NCI-H524 (cell line): ENCODE measurements around the gene CASK.
"Not testable (repeated sequence)": the region's sequence is repeated elsewhere in the genome, so short reads cannot be mapped to it uniquely, and the experiment has no call there.

Experiments
- DNase-seq, 2 experiments: peaks; one replicate each; lab custom pipeline; 2025; lab: John Stamatoyannopoulos, UW

Gene CASK

GRCh38 chrX:41621222-41621723 is 302.1 kb downstream of the CASK start:
- DNase-seq: no peak

GRCh38 chrX:41619221-41619620 is 304.1 kb downstream of the CASK start:
- DNase-seq: no peak

GRCh38 chrX:41616935-41617334 is 306.4 kb downstream of the CASK start:
- no peak for DNase-seq

- DNase-seq: no peak
Observed at GRCh38 chrX:41616255-41616654, 307.1 kb downstream of the CASK start.

- no peak for DNase-seq
Observed at GRCh38 chrX:41608244-41608643, 315.1 kb downstream of the CASK start.

GRCh38 chrX:41607264-41607832 is 316.0 kb downstream of the CASK start:
- DNase-seq: no peak

GRCh38 chrX:41606057-41606456 is 317.3 kb downstream of the CASK start:
- not testable (repeated sequence) for DNase-seq

- DNase-seq: no peak
Observed at GRCh38 chrX:41604766-41605543, 318.4 kb downstream of the CASK start.

- DNase-seq: no peak
Observed at GRCh38 chrX:41604177-41604576, 319.2 kb downstream of the CASK start.

- peak; percentile 11 to 42 for DNase-seq
Observed at GRCh38 chrX:41603596-41603995, 319.8 kb downstream of the CASK start.

- peak; percentile 14 to 50 for DNase-seq
Observed at GRCh38 chrX:41602816-41603345, 320.5 kb downstream of the CASK start.

- no peak for DNase-seq
Observed at GRCh38 chrX:41600291-41600690, 323.1 kb downstream of the CASK start.

- peak in 1 of 2 experiments; percentile 19 for DNase-seq
Observed at GRCh38 chrX:41599507-41599906, 323.8 kb downstream of the CASK start.

GRCh38 chrX:41596596-41596995 is 326.8 kb downstream of the CASK start:
- DNase-seq: no peak

- no peak for DNase-seq
Observed at GRCh38 chrX:41594634-41595033, 328.7 kb downstream of the CASK start.

GRCh38 chrX:41591906-41592305 is 331.4 kb downstream of the CASK start:
- no peak for DNase-seq

GRCh38 chrX:41590641-41591040 is 332.7 kb downstream of the CASK start:
- no peak for DNase-seq

GRCh38 chrX:41589634-41590270 is 333.6 kb downstream of the CASK start:
- no peak for DNase-seq

- DNase-seq: no peak
Observed at GRCh38 chrX:41588271-41588670, 335.1 kb downstream of the CASK start.

GRCh38 chrX:41580423-41581064 is 342.8 kb downstream of the CASK start:
- no peak for DNase-seq

- DNase-seq: no peak
Observed at GRCh38 chrX:41563876-41564275, 359.5 kb downstream of the CASK start.

GRCh38 chrX:41561045-41561444 is 362.3 kb downstream of the CASK start:
- DNase-seq: no peak
